Spleen (tissue), 11 donors: Measurements from ENCODE around the gene CENPM. TPM values are rescaled to one million over a fixed set of nuclear protein-coding genes. Genes with fewer than 3 reads are reported as not detected.

Experiments used
- DNase-seq: peaks from one replicate; pipeline ENCODE4 v3.0.0-alpha.2; 2020
- H3K27ac ChIP-seq, 8 donors: fragments of 200-600 bp; sonication (generic) in 7 of 8; 1 replicate in 4 of 8; 2 replicates in 4 of 8; pipeline versions ENCODE4 v1.5.0 to v1.8.0; 2016 to 2021; ENCODE audit warnings: inconsistent platforms in 4 of 8, mild to moderate bottlenecking in 4 of 8, moderate library complexity in 1 of 8
- H3K27me3 ChIP-seq, 7 donors: fragments of 200-600 bp; sonication (generic) in 6 of 7; replicated peaks in 1 of 7; 1 replicate in 4 of 7; 2 replicates in 3 of 7; pipeline versions ENCODE4 v1.5.0 to v1.8.0; 2016 to 2021; ENCODE audit warnings: inconsistent platforms in 3 of 7, mild to moderate bottlenecking in 1 of 7
- H3K36me3 ChIP-seq, 6 donors: fragments of 200-600 bp; sonication (generic) in 5 of 6; 1 replicate in 4 of 6; 2 replicates in 2 of 6; pipeline versions ENCODE4 v1.5.0 to v1.8.0; 2016 to 2021; ENCODE audit warnings: inconsistent platforms in 2 of 6
- H3K4me1 ChIP-seq, 6 donors: fragments of 200-600 bp; sonication (generic) in 5 of 6; 1 replicate in 3 of 6; 2 replicates in 3 of 6; pipeline versions ENCODE4 v1.5.0 to v1.8.0; 2016 to 2021; ENCODE audit warnings: inconsistent platforms in 3 of 6
- H3K4me3 ChIP-seq, 8 donors: fragments of 200-600 bp; sonication (generic) in 7 of 8; 1 replicate in 4 of 8; 2 replicates in 4 of 8; pipeline versions ENCODE4 v1.5.0 to v1.8.0; 2016 to 2021; ENCODE audit warnings: inconsistent platforms in 4 of 8, mild to moderate bottlenecking in 4 of 8, moderate library complexity in 2 of 8
- H3K9me3 ChIP-seq, 8 donors: fragments of 200-600 bp; sonication (generic) in 7 of 8; 1 replicate in 4 of 8; 2 replicates in 4 of 8; pipeline versions ENCODE4 v1.5.0 to v1.8.0; 2016 to 2021; ENCODE audit warnings: inconsistent platforms in 4 of 8
- CTCF ChIP-seq, 11 experiments: fragments of 200-600 bp in 7 of 11; fragments of 450-650 bp in 4 of 11; sonication (generic) in 4 of 11; IDR thresholded peaks in 8 of 11; conservative IDR thresholded peaks in 3 of 11; 1 replicate in 7 of 11; 2 replicates in 4 of 11; pipeline versions ENCODE4 v1.4.0 to v1.8.0; 2016 to 2021; ENCODE audit warnings: antibody characterized with exemption in 11 of 11, inconsistent platforms in 4 of 11, mild to moderate bottlenecking in 1 of 11
- POLR2A ChIP-seq, 3 donors: fragments of 450-650 bp; IDR thresholded peaks; one replicate each; pipeline ENCODE4 v1.5.1; 2017; ENCODE audit warnings: antibody characterized with exemption in 3 of 3, mild to moderate bottlenecking in 1 of 3
- POLR2AphosphoS5 ChIP-seq, 3 donors: sonication (generic); formaldehyde crosslinking; IDR thresholded peaks; one replicate each; pipeline ENCODE4 v1.5.1; 2017; ENCODE audit warnings: antibody characterized with exemption in 3 of 3
- WGBS, 5 donors: extraction: QIAGEN DNeasy Blood & Tissue Kit in 3 of 5; methylation state at CpG; one replicate each; pipeline versions ENCODE4 v1.1.5 to v1.1.7; 2013 to 2018; 5-methylcytosine and 5-hydroxymethylcytosine counted together
- intact Hi-C: fragments of 100-400 bp; cut with DNase I; formaldehyde crosslinking; loops from one replicate; pipeline ENCODE4 v1.15.0; 2023; ENCODE audit warnings: low total_unique reads
- polyA plus RNA-seq, 3 donors: library from polyadenylated mRNA; stranded (reverse); fragments of 200-250 nt; gene quantifications; one replicate each; pipeline ENCODE4 v1.2.1, GENCODE V29; 2013
- total RNA-seq, 7 donors: library from RNA; depleted of rRNA in 3 of 7; stranded (reverse); fragments of >200 nt in 3 of 7; fragmentation: NEBNext Ultra II Directional in 4 of 7; extraction: Animal tissue kit (Norgen Biotek cat#: 25700) in 4 of 7; gene quantifications; one replicate each; pipeline versions ENCODE4 v1.1.0 to v1.2.1, GENCODE V29; 2016 to 2021
- donor health status: healthy with polysubstance abuse.
- donor health status: DM: no; HTN: no; CAD: no; lungs with moderate emphysema.
- donor health status: DM: no; HTN: no; CAD: no.
- donor health status: Bipolar disorder and iron deficiency.
- donor health status: healthy.
- donor health status: DM: no; HTN: no; CAD: no.
- donor health status: DM: yes; HTN: yes; CAD: no.

The CENPM gene
- total and polyA plus RNA-seq, 10 donors: 3.3 to 63.1 (median 15.4) TPM

- intact Hi-C loops: no loop called here
- H3K9me3 ChIP-seq: no peaks in the 10 kb centered on the region
- H3K27me3 ChIP-seq: peaks cover 0 to 6% (median 0%) of the 10 kb centered on the region in 7 donors
- no peaks in the 10 kb centered on the region for H3K4me1 ChIP-seq
- H3K36me3 ChIP-seq: no peaks in the 10 kb centered on the region
- 68 to 94% (median 80%) methylated on average over 4 of the region's 4 CpGs for WGBS, 5 donors
- peak; percentile 25 for DNase-seq
- H3K4me3 ChIP-seq: no peak overlapping the region
- H3K27ac ChIP-seq: no peak overlapping the region
- TF ChIP-seq POLR2A (IDR thresholded peaks at IDR 0.05) (no peak), CTCF (IDR thresholded peaks at IDR 0.05 in 8 of 11, conservative IDR thresholded peaks at IDR 0.05 in 3 of 11) (no peak), POLR2AphosphoS5 (IDR thresholded peaks at IDR 0.05) (no peak)
These were observed 42.3 kb upstream of the CENPM start for GRCh38 chr22:41989246-41989645.

GRCh38 chr22:41987276-41987675 lies 40.3 kb upstream of the CENPM start:
- DNase-seq: peak; percentile 25
- Histone ChIP-seq H3K4me3 (no peak overlapping the region), H3K36me3 (no peaks in the 10 kb centered on the region), H3K27me3 (peaks cover 0 to 6% (median 0%) of the 10 kb centered on the region in 7 donors), H3K27ac (no peak overlapping the region), H3K4me1 (no peaks in the 10 kb centered on the region), H3K9me3 (no peaks in the 10 kb centered on the region)
- TF ChIP-seq POLR2A (IDR thresholded peaks at IDR 0.05) (no peak), POLR2AphosphoS5 (IDR thresholded peaks at IDR 0.05) (no peak), CTCF (IDR thresholded peaks at IDR 0.05 in 8 of 11, conservative IDR thresholded peaks at IDR 0.05 in 3 of 11) (no peak)
- intact Hi-C loops: no loop called here
- WGBS, 5 donors: 79 to 100% (median 91%) methylated on average over 5 of the region's 5 CpGs

GRCh38 chr22:41983513-41984405 lies 36.8 kb upstream of the CENPM start:
- no peak overlapping the region for H3K27ac ChIP-seq
- peaks cover 0 to 6% (median 0%) of the 10 kb centered on the region in 7 donors for H3K27me3 ChIP-seq
- intact Hi-C loops: no loop called here
- no peak for TF ChIP-seq CTCF (IDR thresholded peaks at IDR 0.05 in 8 of 11, conservative IDR thresholded peaks at IDR 0.05 in 3 of 11)
- no peak for TF ChIP-seq POLR2A (IDR thresholded peaks at IDR 0.05)
- TF ChIP-seq POLR2AphosphoS5 (IDR thresholded peaks at IDR 0.05): no peak
- WGBS, 5 donors: 63 to 84% (median 70%) methylated on average over 6 of the region's 6 CpGs
- no peaks in the 10 kb centered on the region for H3K36me3 ChIP-seq
- H3K4me3 ChIP-seq: no peak overlapping the region
- no peaks in the 10 kb centered on the region for H3K9me3 ChIP-seq
- no peaks in the 10 kb centered on the region for H3K4me1 ChIP-seq
- no peak for DNase-seq

GRCh38 chr22:41982865-41983264 lies 35.9 kb upstream of the CENPM start:
- no peaks in the 10 kb centered on the region for H3K36me3 ChIP-seq
- WGBS, 5 donors: 67 to 82% (median 74%) methylated on average over 5 of the region's 5 CpGs
- H3K4me1 ChIP-seq: no peaks in the 10 kb centered on the region
- TF ChIP-seq POLR2AphosphoS5 (IDR thresholded peaks at IDR 0.05) (no peak), CTCF (IDR thresholded peaks at IDR 0.05 in 8 of 11, conservative IDR thresholded peaks at IDR 0.05 in 3 of 11) (no peak), POLR2A (IDR thresholded peaks at IDR 0.05) (no peak)
- no peak for DNase-seq
- intact Hi-C loops: no loop called here
- peaks cover 0 to 12% (median under 1%) of the 10 kb centered on the region in 7 donors for H3K27me3 ChIP-seq
- H3K27ac ChIP-seq: no peak overlapping the region
- no peak overlapping the region for H3K4me3 ChIP-seq
- H3K9me3 ChIP-seq: no peaks in the 10 kb centered on the region
